Thyroid gland (tissue), 4 donors: ENCODE results near the gene DHRS11. TPM values are rescaled to one million over a fixed set of nuclear protein-coding genes. Genes with fewer than 3 reads are reported as not detected.

Experiments
- DNase-seq, 2 donors: peaks; one replicate each; pipeline ENCODE4 v3.0.0-alpha.2; 2019
- H3K27ac ChIP-seq, 3 donors: fragments of 200-600 bp; sonication (generic); 1 replicate in 2 of 3; 2 replicates in 1 of 3; pipeline ENCODE4 v1.5.1; 2016 to 2019; ENCODE audit warnings: mild to moderate bottlenecking in 1 of 3, moderate library complexity in 1 of 3
- H3K27me3 ChIP-seq: fragments of 200-600 bp; sonication (generic); one replicate; pipeline ENCODE4 v1.5.1; 2019
- H3K36me3 ChIP-seq, 2 donors: fragments of 200-600 bp; sonication (generic); one replicate each; pipeline ENCODE4 v1.5.1; 2016 to 2019
- H3K4me1 ChIP-seq, 2 donors: fragments of 200-600 bp; sonication (generic); one replicate each; pipeline ENCODE4 v1.5.1; 2017 to 2019
- H3K4me3 ChIP-seq, 3 donors: fragments of 200-600 bp; sonication (generic); replicated peaks in 1 of 3; 1 replicate in 2 of 3; 2 replicates in 1 of 3; pipeline ENCODE4 v1.5.1; 2016; ENCODE audit warnings: mild to moderate bottlenecking in 1 of 3
- H3K9me3 ChIP-seq: fragments of 200-600 bp; sonication (generic); one replicate; pipeline ENCODE4 v1.5.1; 2017
- POLR2A ChIP-seq, 2 donors: fragments of 450-650 bp; IDR thresholded peaks; one replicate each; pipeline ENCODE4 v1.6.1; 2017; ENCODE audit warnings: antibody characterized with exemption in 2 of 2, mild to moderate bottlenecking in 2 of 2, moderate library complexity in 1 of 2
- WGBS, 2 donors: methylation state at CpG; one replicate each; pipeline ENCODE4 v1.1.5; 2017; 5-methylcytosine and 5-hydroxymethylcytosine counted together
- intact Hi-C: fragments of 100-400 bp; cut with DNase I; formaldehyde crosslinking; loops from one replicate; pipeline ENCODE4 v1.15.1; 2023
- total RNA-seq, 4 donors: library from RNA; depleted of rRNA; stranded (reverse); fragments of >200 nt; gene quantifications; one replicate each; pipeline ENCODE4 v1.2.3, GENCODE V29; 2016
- TF ChIP-seq, protein P1 (sequence below), 6 experiments: fragments of 200-600 bp in 3 of 6; fragments of 450-650 bp in 3 of 6; sonication (generic) in 3 of 6; IDR thresholded peaks; one replicate each; pipeline ENCODE4 v1.5.1; 2016 to 2019; ENCODE audit warnings: antibody characterized with exemption in 6 of 6, mild to moderate bottlenecking in 2 of 6, inconsistent platforms in 1 of 6, moderate library complexity in 1 of 6

The DHRS11 gene
- total RNA-seq, 4 donors from 2014 or later = 12.3 to 28.4 (median 21.4) TPM

DNA sequence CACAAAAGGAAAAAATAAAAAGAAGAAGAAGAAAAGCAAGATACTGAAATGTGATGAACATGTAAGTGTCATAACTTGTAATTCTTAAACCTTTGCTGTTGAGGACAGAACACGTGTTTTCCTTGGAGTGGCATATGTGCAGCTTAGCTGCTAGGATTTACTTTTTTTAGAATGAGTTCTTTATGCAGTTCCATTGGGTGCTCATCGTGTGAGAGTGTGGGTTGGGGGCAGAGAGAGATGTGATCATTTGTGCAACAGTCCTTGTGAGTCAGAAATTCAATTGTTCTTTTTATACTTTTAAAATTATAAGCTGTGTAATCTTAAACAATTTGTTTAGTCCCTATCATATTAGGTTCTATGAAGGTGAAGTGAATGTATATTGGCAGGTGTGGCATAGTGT is 5.5 kb upstream of the DHRS11 start:
- Histone ChIP-seq H3K4me1 (peaks cover 0 to 2% of the 10 kb centered on the region in 2 donors), H3K27me3 (no peaks in the 10 kb centered on the region), H3K4me3 (no peak overlapping the region), H3K36me3 (peaks cover 45 to 68% of the 10 kb centered on the region in 2 donors), H3K9me3 (no peaks in the 10 kb centered on the region), H3K27ac (no peak overlapping the region)
- TF ChIP-seq POLR2A (IDR thresholded peaks at IDR 0.05) = no peak
- TF ChIP-seq, protein P1, sequence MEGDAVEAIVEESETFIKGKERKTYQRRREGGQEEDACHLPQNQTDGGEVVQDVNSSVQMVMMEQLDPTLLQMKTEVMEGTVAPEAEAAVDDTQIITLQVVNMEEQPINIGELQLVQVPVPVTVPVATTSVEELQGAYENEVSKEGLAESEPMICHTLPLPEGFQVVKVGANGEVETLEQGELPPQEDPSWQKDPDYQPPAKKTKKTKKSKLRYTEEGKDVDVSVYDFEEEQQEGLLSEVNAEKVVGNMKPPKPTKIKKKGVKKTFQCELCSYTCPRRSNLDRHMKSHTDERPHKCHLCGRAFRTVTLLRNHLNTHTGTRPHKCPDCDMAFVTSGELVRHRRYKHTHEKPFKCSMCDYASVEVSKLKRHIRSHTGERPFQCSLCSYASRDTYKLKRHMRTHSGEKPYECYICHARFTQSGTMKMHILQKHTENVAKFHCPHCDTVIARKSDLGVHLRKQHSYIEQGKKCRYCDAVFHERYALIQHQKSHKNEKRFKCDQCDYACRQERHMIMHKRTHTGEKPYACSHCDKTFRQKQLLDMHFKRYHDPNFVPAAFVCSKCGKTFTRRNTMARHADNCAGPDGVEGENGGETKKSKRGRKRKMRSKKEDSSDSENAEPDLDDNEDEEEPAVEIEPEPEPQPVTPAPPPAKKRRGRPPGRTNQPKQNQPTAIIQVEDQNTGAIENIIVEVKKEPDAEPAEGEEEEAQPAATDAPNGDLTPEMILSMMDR (IDR thresholded peaks at IDR 0.05) = no peak
- no peak for DNase-seq
- intact Hi-C loops = no loop called here
- WGBS, 2 donors = 86 to 93% methylated on average over 2 of the region's 2 CpGs

DNA sequence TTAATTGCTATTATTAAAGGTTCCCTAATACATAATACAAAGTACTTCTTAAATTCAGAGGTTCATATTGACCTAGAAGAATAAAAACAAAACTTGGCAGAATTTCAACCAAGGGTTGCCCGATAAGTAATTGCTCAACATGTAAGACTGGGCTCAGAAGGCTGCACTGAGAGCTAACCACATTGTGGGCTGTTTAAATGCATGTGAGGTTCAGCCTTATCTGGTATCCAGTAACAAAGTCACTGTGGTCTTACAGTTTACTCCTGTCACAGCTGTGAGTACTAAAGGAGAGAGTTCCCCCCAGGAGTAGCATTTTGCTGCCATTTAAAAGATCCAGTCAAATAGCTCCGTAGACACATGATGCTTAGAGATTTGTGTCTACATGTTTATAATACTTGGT is 1.6 kb upstream of the DHRS11 start:
- Histone ChIP-seq H3K4me1 (peaks cover 12 to 14% of the 10 kb centered on the region in 2 donors), H3K27me3 (no peaks in the 10 kb centered on the region), H3K27ac (no peak overlapping the region), H3K9me3 (no peaks in the 10 kb centered on the region), H3K4me3 (no peak overlapping the region), H3K36me3 (peaks cover 29 to 39% of the 10 kb centered on the region in 2 donors)
- WGBS, 2 donors = 79 to 83% methylated on average over 2 of the region's 2 CpGs
- DNase-seq = no peak
- intact Hi-C loops = loop anchor here (5.0 kb wide), 1 partner anchor 48 kb away; the partner anchor contains the start of gene GGNBP2
- no peak for TF ChIP-seq POLR2A (IDR thresholded peaks at IDR 0.05)
- TF ChIP-seq, protein P1 (IDR thresholded peaks at IDR 0.05) = no peak

DNA sequence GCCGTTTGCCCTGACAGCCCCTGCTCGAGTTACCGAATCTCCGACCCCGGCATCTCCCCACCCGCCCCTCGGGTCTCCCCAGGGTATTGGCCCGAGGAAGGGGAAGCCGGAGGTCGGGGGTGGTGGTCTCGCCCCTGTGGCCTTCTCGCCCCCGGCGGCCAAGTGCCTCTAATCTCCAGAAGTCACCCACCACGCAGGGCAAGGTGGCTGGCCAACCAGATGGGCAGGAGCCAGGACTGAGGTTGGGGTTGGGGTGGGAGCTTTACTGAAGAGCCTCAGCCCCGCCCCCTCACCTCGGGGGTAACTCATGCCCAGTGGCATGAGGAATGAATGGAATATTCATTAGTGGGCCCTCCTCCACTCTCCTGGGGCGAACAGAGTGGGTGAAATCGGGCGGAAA is 637 bp downstream of the DHRS11 start:
- intact Hi-C loops = loop anchor here (5.0 kb wide), 1 partner anchor 50 kb away; the partner anchor contains the start of gene GGNBP2
- peaks cover 13 to 18% of the 10 kb centered on the region in 2 donors for H3K36me3 ChIP-seq
- H3K4me1 ChIP-seq = peaks cover 12 to 14% of the 10 kb centered on the region in 2 donors
- no peaks in the 10 kb centered on the region for H3K27me3 ChIP-seq
- no peaks in the 10 kb centered on the region for H3K9me3 ChIP-seq
- peak; percentile 49 to 62 for DNase-seq
- peak overlapping the region; percentile 83 to 93 (median 91) for H3K4me3 ChIP-seq
- WGBS, 2 donors = 4 to 7% methylated on average over 5 to 9 of the region's 20 CpGs
- no peak overlapping the region for H3K27ac ChIP-seq
- no peak for TF ChIP-seq POLR2A (IDR thresholded peaks at IDR 0.05)
- TF ChIP-seq, protein P1 (IDR thresholded peaks at IDR 0.05) = no peak

DNA sequence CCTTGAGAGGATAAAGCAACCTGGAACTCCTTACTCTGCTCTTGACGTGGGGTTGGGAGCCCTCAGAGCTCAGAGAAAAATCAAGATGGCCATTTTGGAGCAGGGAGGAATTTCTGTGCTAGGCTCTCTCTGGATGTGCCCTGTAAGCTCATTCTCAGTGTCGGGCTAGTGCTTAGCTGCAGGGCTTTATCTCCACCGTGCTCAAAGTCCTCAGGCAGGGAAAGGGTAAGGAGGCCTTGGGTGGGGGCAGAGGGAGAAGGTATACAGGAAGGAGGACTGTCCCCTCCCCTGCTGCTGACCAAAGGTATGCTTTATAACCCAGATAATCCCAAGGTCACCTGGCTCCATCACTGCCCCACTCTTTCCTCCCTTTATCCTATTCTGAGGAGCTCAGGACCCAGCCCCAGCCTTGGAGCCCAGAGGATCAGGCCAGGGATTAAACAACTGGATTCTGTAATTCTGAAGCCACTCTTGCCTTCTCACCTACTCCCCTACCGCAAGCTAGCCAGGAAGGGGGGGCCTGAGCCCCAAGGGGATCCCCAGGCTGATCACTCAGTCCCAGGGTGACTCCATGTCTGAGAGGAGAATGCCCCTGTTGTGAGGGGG is 1.1 kb downstream of the DHRS11 start:
- peaks cover 8 to 13% of the 10 kb centered on the region in 2 donors for H3K36me3 ChIP-seq
- H3K9me3 ChIP-seq = no peaks in the 10 kb centered on the region
- H3K27me3 ChIP-seq = no peaks in the 10 kb centered on the region
- intact Hi-C loops = loop anchor here (5.0 kb wide), 1 partner anchor 51 kb away; the partner anchor contains the start of gene GGNBP2
- no peak overlapping the region for H3K27ac ChIP-seq
- no peak for DNase-seq
- no peak for TF ChIP-seq POLR2A (IDR thresholded peaks at IDR 0.05)
- TF ChIP-seq, protein P1 (IDR thresholded peaks at IDR 0.05) = no peak
- peaks cover 12 to 14% of the 10 kb centered on the region in 2 donors for H3K4me1 ChIP-seq
- 35 to 36% methylated on average over 4 of the region's 4 CpGs for WGBS, 2 donors
- H3K4me3 ChIP-seq = peak overlapping the region in 1 of 3 donors; percentile 91

DNA sequence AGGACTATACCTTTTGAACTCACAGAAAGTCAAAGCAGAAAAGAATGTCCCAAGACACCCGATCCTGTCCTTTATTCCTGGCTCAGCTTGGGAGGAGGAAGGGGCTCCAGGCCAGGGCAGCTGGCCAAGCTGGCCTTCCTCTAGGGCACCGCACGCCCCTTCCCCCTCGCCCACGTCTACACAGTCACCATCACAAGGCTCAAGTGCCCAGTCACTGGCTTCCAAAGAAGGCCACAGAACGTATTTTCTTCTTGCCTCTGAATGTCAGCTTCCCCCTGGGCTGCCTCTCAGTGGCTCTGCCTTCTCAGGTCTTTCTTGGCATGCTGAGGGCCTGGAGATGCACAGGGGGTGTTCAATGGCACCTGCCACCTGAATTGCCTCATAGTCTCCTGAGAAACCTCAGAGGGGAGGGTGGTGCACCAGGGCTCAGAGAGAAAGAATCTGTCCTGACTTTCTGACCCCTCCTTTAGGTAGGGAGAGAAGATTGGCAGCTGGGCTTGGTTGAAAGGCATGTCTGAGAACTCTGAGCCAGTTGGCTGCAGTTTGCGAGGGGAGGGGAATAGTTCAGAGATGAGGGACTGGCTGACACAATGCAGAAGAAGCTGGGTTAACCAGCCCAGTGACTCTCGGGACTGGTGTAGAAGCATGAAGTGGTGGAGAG is 2.1 kb downstream of the DHRS11 start:
- intact Hi-C loops = loop anchor here (5.0 kb wide), 1 partner anchor 51 kb away; the partner anchor contains the start of gene GGNBP2
- no peak for TF ChIP-seq POLR2A (IDR thresholded peaks at IDR 0.05)
- TF ChIP-seq, protein P1 (IDR thresholded peaks at IDR 0.05) = no peak
- Histone ChIP-seq H3K36me3 (peaks cover 4 to 6% of the 10 kb centered on the region in 2 donors), H3K9me3 (no peaks in the 10 kb centered on the region), H3K4me1 (peaks cover 12 to 14% of the 10 kb centered on the region in 2 donors), H3K4me3 (no peak overlapping the region), H3K27ac (no peak overlapping the region), H3K27me3 (no peaks in the 10 kb centered on the region)
- DNase-seq = no peak
- 71 to 72% methylated on average over 8 of the region's 8 CpGs for WGBS, 2 donors
